ENCODE measurements around the gene KLK2.

- no peak for TF ChIP-seq POLR2A (IDR thresholded peaks at IDR 0.05)
- TF ChIP-seq CTCF (IDR thresholded peaks at IDR 0.05) = no peak
Observed at GRCh38 chr19:50836543-50837195, 36.6 kb upstream of the KLK2 start.
